Upper lobe of left lung (tissue), 4 donors: ENCODE results near the gene APOA5.

Source experiments
- EP300 ChIP-seq, 4 donors: sonication (generic); formaldehyde crosslinking; IDR thresholded peaks; one replicate each; pipeline ENCODE4 v1.5.1; 2017; ENCODE audit warnings: antibody characterized with exemption in 4 of 4, control low read depth in 2 of 4
- POLR2A ChIP-seq, 4 donors: fragments of 450-650 bp; IDR thresholded peaks; one replicate each; pipeline ENCODE4 v1.5.1; 2016 to 2017; ENCODE audit warnings: antibody characterized with exemption in 4 of 4, mild to moderate bottlenecking in 2 of 4
- TF ChIP-seq, protein P1 (sequence below), 6 experiments: fragments of 450-650 bp in 4 of 6; fragments of 200-600 bp in 2 of 6; sonication (generic) in 2 of 6; IDR thresholded peaks; one replicate each; pipeline ENCODE4 v1.5.1; 2016 to 2019; ENCODE audit warnings: antibody characterized with exemption in 6 of 6

DNA sequence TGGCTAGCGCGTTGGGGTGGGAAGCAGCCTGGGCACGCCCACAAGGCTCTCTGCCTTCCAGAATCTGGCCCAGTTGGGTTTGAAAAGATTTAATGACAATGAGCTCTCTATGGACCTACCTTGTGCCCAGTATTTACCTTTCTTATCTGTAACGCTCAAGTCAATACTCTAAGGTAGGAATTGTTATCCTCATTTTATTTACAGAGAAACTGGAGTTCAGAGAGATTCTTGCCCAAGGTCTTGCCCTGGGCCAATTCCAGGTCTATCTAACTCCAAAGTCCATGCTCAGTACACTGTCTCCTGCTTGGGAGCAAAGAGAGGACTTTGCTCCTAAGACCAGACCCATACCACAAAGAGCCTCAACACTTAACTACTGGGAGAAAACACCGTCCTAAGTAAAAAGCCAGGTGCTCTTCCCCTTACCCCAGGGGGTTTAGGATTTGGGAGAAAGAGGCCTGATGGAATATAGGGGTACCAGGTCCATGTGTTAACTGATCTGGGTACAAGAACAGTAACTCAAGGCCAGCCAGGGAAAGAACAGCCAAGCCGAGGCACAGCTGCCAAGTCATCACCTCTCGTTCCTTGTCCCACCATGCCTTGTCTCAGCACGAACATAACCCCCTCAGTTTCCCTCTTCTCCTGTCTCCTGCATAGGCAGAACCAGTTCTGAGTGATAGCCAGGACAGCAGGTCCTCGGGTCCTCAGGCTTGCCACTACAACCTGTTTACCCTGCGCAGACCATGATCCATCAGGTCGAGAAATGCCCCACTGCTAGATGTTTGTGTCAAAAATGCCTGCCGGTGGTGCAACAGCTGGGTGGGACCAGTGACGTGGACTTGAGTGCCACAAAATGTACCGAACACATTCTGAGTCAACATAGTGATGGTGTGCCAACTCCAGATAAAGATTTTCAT, 16.8 kb upstream of the APOA5 start:
- TF ChIP-seq, protein P1, sequence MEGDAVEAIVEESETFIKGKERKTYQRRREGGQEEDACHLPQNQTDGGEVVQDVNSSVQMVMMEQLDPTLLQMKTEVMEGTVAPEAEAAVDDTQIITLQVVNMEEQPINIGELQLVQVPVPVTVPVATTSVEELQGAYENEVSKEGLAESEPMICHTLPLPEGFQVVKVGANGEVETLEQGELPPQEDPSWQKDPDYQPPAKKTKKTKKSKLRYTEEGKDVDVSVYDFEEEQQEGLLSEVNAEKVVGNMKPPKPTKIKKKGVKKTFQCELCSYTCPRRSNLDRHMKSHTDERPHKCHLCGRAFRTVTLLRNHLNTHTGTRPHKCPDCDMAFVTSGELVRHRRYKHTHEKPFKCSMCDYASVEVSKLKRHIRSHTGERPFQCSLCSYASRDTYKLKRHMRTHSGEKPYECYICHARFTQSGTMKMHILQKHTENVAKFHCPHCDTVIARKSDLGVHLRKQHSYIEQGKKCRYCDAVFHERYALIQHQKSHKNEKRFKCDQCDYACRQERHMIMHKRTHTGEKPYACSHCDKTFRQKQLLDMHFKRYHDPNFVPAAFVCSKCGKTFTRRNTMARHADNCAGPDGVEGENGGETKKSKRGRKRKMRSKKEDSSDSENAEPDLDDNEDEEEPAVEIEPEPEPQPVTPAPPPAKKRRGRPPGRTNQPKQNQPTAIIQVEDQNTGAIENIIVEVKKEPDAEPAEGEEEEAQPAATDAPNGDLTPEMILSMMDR (IDR thresholded peaks at IDR 0.05), result no peak
- peak in 3 of 4 donors; percentile 61 to 94 (median 91) for TF ChIP-seq EP300 (IDR thresholded peaks at IDR 0.05)
- TF ChIP-seq POLR2A (IDR thresholded peaks at IDR 0.05), result no peak
